IMR-90 (cell line): Measurements from ENCODE around the gene MTA3. TPM values are rescaled to one million over a fixed set of nuclear protein-coding genes. Genes with fewer than 3 reads are reported as not detected.

Experiments used
- ATAC-seq: fragments of 200-7000 bp; cut with Tn5 transposase; 2 replicates; pipeline ENCODE4 v1.9.1; 2020; ENCODE audit warnings: low read depth, mild to moderate bottlenecking, moderate library complexity
- BruUV-seq: library from RNA; stranded (reverse); fragments of 400-500 nt; replicated peaks from 2 replicates; lab custom pipeline; 2021; lab: Mats Ljungman, UMichigan
- CTCF ChIA-PET: fragments of 300-600 bp; formaldehyde crosslinking; extraction: SDS; loops from one replicate; lab custom pipeline; 2021; ENCODE audit warnings: antibody characterized with exemption; lab: Yijun Ruan, JAX
- POLR2A ChIA-PET: fragments of 300-600 bp; sonication (Branson Sonifier 250); formaldehyde crosslinking; loops from one replicate; lab custom pipeline; 2022; ENCODE audit warnings: antibody characterized with exemption; ENCODE audit not compliant: unreplicated experiment; lab: Charles Lee
- DNase-seq: peaks from one replicate; pipeline ENCODE4 v3.0.0; 2013
- H2AFZ ChIP-seq: replicated peaks from 2 replicates; pipeline ENCODE3; 2013; ENCODE audit warnings: low read length, mild to moderate bottlenecking; ENCODE audit not compliant: poor library complexity
- H2AK5ac ChIP-seq: 2 replicates; pipeline ENCODE4 v1.6.1; 2013; ENCODE audit warnings: low read depth, low read length, inconsistent platforms
- H2AK9ac ChIP-seq: replicated peaks from 2 replicates; pipeline ENCODE3; 2013; ENCODE audit warnings: mild to moderate bottlenecking, low read depth, low read length, moderate library complexity; ENCODE audit not compliant: poor library complexity
- H2BK120ac ChIP-seq: 2 replicates; pipeline ENCODE4 v1.6.1; 2013; ENCODE audit warnings: low read depth, low read length, inconsistent platforms
- H2BK15ac ChIP-seq: 3 replicates; pipeline ENCODE4 v1.6.1; 2013; ENCODE audit warnings: low read depth, low read length, inconsistent platforms
- H2BK20ac ChIP-seq: 2 replicates; pipeline ENCODE4 v1.6.1; 2013; ENCODE audit warnings: low read depth, mild to moderate bottlenecking, inconsistent platforms, low read length, moderate library complexity
- H2BK5ac ChIP-seq: 2 replicates; pipeline ENCODE4 v1.6.1; 2013; ENCODE audit warnings: mild to moderate bottlenecking, low read depth, low read length, inconsistent platforms; ENCODE audit not compliant: poor library complexity, severe bottlenecking
- H3K14ac ChIP-seq: replicated peaks from 2 replicates; pipeline ENCODE4 v1.6.1; 2013; ENCODE audit warnings: low read depth, low read length, inconsistent platforms
- H3K18ac ChIP-seq: 2 replicates; pipeline ENCODE4 v1.6.1; 2013; ENCODE audit warnings: low read depth, low read length, control low read depth
- H3K23ac ChIP-seq: 2 replicates; pipeline ENCODE4 v1.6.1; 2013; ENCODE audit warnings: low read depth, low read length, inconsistent platforms
- H3K27ac ChIP-seq: 2 replicates; pipeline ENCODE4 v1.5.1; 2013; ENCODE audit warnings: mild to moderate bottlenecking, control low read depth, low read length; ENCODE audit not compliant: insufficient read depth
- H3K27me3 ChIP-seq: 2 replicates; pipeline ENCODE4 v1.6.1; 2013; ENCODE audit warnings: low read length; ENCODE audit not compliant: control insufficient read depth, insufficient read depth
- H3K36me3 ChIP-seq: 2 replicates; pipeline ENCODE4 v1.6.1; 2013; ENCODE audit warnings: low read length, mixed read lengths; ENCODE audit not compliant: control insufficient read depth, insufficient read depth
- H3K4ac ChIP-seq: 2 replicates; pipeline ENCODE4 v1.6.1; 2013; ENCODE audit warnings: low read depth, low read length, inconsistent platforms
- H3K4me1 ChIP-seq: 2 replicates; pipeline ENCODE4 v1.6.1; 2013; ENCODE audit warnings: low read length, mixed read lengths; ENCODE audit not compliant: control insufficient read depth, insufficient read depth
- H3K4me2 ChIP-seq: 2 replicates; pipeline ENCODE4 v1.6.1; 2013; ENCODE audit warnings: low read depth, mild to moderate bottlenecking, control low read depth, low read length, moderate library complexity
- H3K4me3 ChIP-seq: 2 replicates; pipeline ENCODE4 v1.5.1; 2013; ENCODE audit warnings: low read depth, mild to moderate bottlenecking, control low read depth, low read length, moderate library complexity; ENCODE audit not compliant: insufficient read depth
- H3K56ac ChIP-seq: 2 replicates; pipeline ENCODE4 v1.6.1; 2013; ENCODE audit warnings: low read length, inconsistent platforms; ENCODE audit not compliant: insufficient read depth; ENCODE audit errors: extremely low read depth
- H3K79me1 ChIP-seq, 2 experiments: 2 replicates each; pipeline ENCODE4 v1.6.1; 2013; ENCODE audit warnings: low read length in 2 of 2, inconsistent platforms in 1 of 2, low read depth in 1 of 2
- H3K9ac ChIP-seq: 2 replicates; pipeline ENCODE4 v1.6.1; 2013; ENCODE audit warnings: low read depth, low read length, control low read depth
- H3K9me1 ChIP-seq: 2 replicates; pipeline ENCODE4 v1.6.1; 2013; ENCODE audit warnings: low read length, inconsistent platforms; ENCODE audit not compliant: insufficient read depth
- H3K9me3 ChIP-seq: 2 replicates; pipeline ENCODE4 v1.6.1; 2013; ENCODE audit warnings: low read length; ENCODE audit not compliant: control insufficient read depth, insufficient read depth
- H4K20me1 ChIP-seq: 2 replicates; pipeline ENCODE4 v1.6.1; 2013; ENCODE audit warnings: low read length, inconsistent platforms; ENCODE audit not compliant: insufficient read depth
- H4K5ac ChIP-seq: 2 replicates; pipeline ENCODE4 v1.6.1; 2013; ENCODE audit warnings: mild to moderate bottlenecking, low read depth, low read length, control low read depth
- H4K8ac ChIP-seq, 2 experiments: 2 replicates each; pipeline ENCODE4 v1.6.1; 2013; ENCODE audit warnings: low read depth in 2 of 2, low read length in 2 of 2, control low read depth in 1 of 2, inconsistent platforms in 1 of 2
- H4K91ac ChIP-seq: 2 replicates; pipeline ENCODE4 v1.6.1; 2013; ENCODE audit warnings: low read depth, low read length, inconsistent platforms; ENCODE audit not compliant: insufficient read depth
- BHLHE40 ChIP-seq: fragments of 150-350 bp; IDR thresholded peaks from 2 replicates; pipeline ENCODE4 v1.6.1; 2016; ENCODE audit warnings: mild to moderate bottlenecking, low read depth, low read length
- CHD1 ChIP-seq: IDR thresholded peaks from 2 replicates; pipeline ENCODE4 v1.6.1; 2012; ENCODE audit warnings: low read depth, low read length, improper control_type of control experiment
- FOS ChIP-seq: fragments of 150-350 bp; IDR thresholded peaks from 2 replicates; pipeline ENCODE4 v1.6.1; 2016; ENCODE audit warnings: low read depth, low read length
- MAFK ChIP-seq: IDR thresholded peaks from 2 replicates; pipeline ENCODE4 v1.6.1; 2012; ENCODE audit warnings: low read depth, low read length, improper control_type of control experiment
- MAZ ChIP-seq: IDR thresholded peaks from 2 replicates; pipeline ENCODE4 v1.6.1; 2012; ENCODE audit warnings: low read depth, mild to moderate bottlenecking, low read length, improper control_type of control experiment, moderate library complexity, borderline replicate concordance
- POLR2A ChIP-seq: IDR thresholded peaks from 2 replicates; pipeline ENCODE4 v1.6.1; 2012; ENCODE audit warnings: mild to moderate bottlenecking, low read depth, low read length
- RAD21 ChIP-seq: IDR thresholded peaks from 2 replicates; pipeline ENCODE4 v1.6.1; 2012; ENCODE audit warnings: low read length, improper control_type of control experiment
- WGBS, 2 experiments: methylation state at CpG; one replicate each; pipeline versions ENCODE4 v1.1.5 to v1.1.7; 2013; ENCODE audit warnings: missing lambda C conversion rate in 2 of 2; ENCODE audit not compliant: insufficient read length in 1 of 2; ENCODE audit errors: extremely low coverage in 2 of 2; 5-methylcytosine and 5-hydroxymethylcytosine counted together
- dilution Hi-C: fragments of 300-500 bp; cut with HindIII; formaldehyde crosslinking; loops from one replicate; pipeline ENCODE4 v1.14.3; 2018; ENCODE audit warnings: low sequenced_read_pairs; ENCODE audit not compliant: unreplicated experiment
- in situ Hi-C: fragments of 300-500 bp; cut with MboI; formaldehyde crosslinking; loops from 3 replicates; pipeline ENCODE4 v1.14.3; 2019; ENCODE audit warnings: low sequenced_read_pairs, inconsistent platforms, mixed read lengths
- intact Hi-C: fragments of 100-400 bp; cut with micrococcal nuclease; formaldehyde crosslinking; loops from 2 replicates; pipeline ENCODE4 v1.10.0; 2022
- polyA plus RNA-seq, 3 experiments: library from polyadenylated mRNA; depleted of rRNA; stranded (reverse); fragments of >200 nt; gene quantifications; 2 replicates each; pipeline ENCODE4 v1.2.3, GENCODE V29; 2012; ENCODE audit warnings: low replicate concordance in 1 of 3
- total RNA-seq: library from RNA; depleted of rRNA; stranded (reverse); fragments of >200 nt; gene quantifications from 2 replicates; pipeline ENCODE4 v1.2.3, GENCODE V29; 2012

MTA3 gene
- total and polyA plus RNA-seq, 2 of the 4 experiments (the other 2 are of a cell fraction) = 31.9 to 34.3 TPM

DNA sequence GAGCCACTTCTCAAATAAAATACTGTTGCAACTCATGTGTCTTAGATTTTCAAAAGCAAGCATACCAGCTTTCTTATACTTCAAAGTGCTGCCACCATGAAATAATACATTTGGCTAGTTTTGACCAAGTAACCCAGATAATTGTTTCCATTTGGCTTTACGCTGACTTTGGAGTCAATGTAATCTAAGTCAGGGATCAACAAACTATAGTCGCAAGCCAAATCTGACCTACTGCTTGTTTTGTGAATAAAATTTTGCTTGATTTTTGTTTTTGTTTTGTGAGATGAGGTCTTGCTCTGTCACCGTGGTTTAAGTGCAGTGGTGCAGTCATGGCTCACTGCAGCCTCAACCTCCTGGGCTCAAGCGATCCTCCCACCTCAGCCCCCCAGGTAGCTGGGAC is 130.5 kb downstream of the MTA3 start:
- H3K9ac ChIP-seq = no peak overlapping the region
- H3K27me3 ChIP-seq = no peaks in the 10 kb centered on the region
- no peak overlapping the region for H2AFZ ChIP-seq
- CTCF ChIA-PET = no interaction called here
- no peak overlapping the region for H3K4me3 ChIP-seq
- no peaks in the 10 kb centered on the region for H3K9me1 ChIP-seq
- in situ Hi-C loops (no loop called here), dilution Hi-C loops (no loop called here), intact Hi-C loops (no loop called here)
- POLR2A ChIA-PET = no interaction called here
- no peak overlapping the region for H4K91ac ChIP-seq
- no peak overlapping the region for H2AK9ac ChIP-seq
- peaks cover 1% of the 10 kb centered on the region; the same call in 1 of the 2 replicates for H3K36me3 ChIP-seq
- H2BK15ac ChIP-seq = no peak overlapping the region
- no peak overlapping the region for H3K4ac ChIP-seq
- no peak for DNase-seq
- H3K23ac ChIP-seq = no peak overlapping the region
- no peak overlapping the region for H4K5ac ChIP-seq
- H3K18ac ChIP-seq = no peak overlapping the region
- H3K79me1 ChIP-seq = peaks cover 6 to 7% of the 10 kb centered on the region in 2 experiments; a peak in 2 of 4 replicates
- H2AK5ac ChIP-seq = no peak overlapping the region
- no peak overlapping the region for H3K14ac ChIP-seq
- no peaks in the 10 kb centered on the region; the same call in 1 of the 2 replicates for H4K20me1 ChIP-seq
- no peak overlapping the region for H2BK20ac ChIP-seq
- no peak overlapping the region for H4K8ac ChIP-seq
- BruUV-seq = no TSS peak
- no peaks in the 10 kb centered on the region for H3K9me3 ChIP-seq
- H3K56ac ChIP-seq = no peak overlapping the region
- no peak for TF ChIP-seq RAD21
- TF ChIP-seq CHD1 = no peak
- no peak for TF ChIP-seq POLR2A
- TF ChIP-seq MAFK = no peak
- TF ChIP-seq MAZ = no peak
- TF ChIP-seq FOS = no peak
- TF ChIP-seq BHLHE40 = no peak
- WGBS, 2 experiments = 100% methylated on average over 2 of the region's 4 CpGs; no CpG with 5 or more reads in 1 of the 2 experiments
- no peaks in the 10 kb centered on the region for H3K4me1 ChIP-seq
- no peak overlapping the region for H3K4me2 ChIP-seq
- ATAC-seq = no peak
- H2BK120ac ChIP-seq = no peak overlapping the region
- no peak overlapping the region for H2BK5ac ChIP-seq
- H3K27ac ChIP-seq = no peak overlapping the region
